Vagina (tissue), 2 donors: ENCODE measurements around the gene CELF1. TPM values are rescaled to one million over a fixed set of nuclear protein-coding genes. Genes with fewer than 3 reads are reported as not detected.
"Not testable (repeated sequence)": the region's sequence is repeated elsewhere in the genome, so short reads cannot be mapped to it uniquely, and the experiment has no call there.

Source experiments
- DNase-seq, 2 donors: peaks; one replicate each; pipeline ENCODE4 v3.0.0-alpha.2; 2017; ENCODE audit errors: extremely low spot score in 2 of 2
- H3K27ac ChIP-seq: fragments of 200-600 bp; sonication (generic); one replicate; pipeline ENCODE4 v1.5.1; 2019
- H3K27me3 ChIP-seq: fragments of 200-600 bp; sonication (generic); one replicate; pipeline ENCODE4 v1.5.1; 2019
- H3K36me3 ChIP-seq, 2 donors: fragments of 200-600 bp; sonication (generic); one replicate each; pipeline ENCODE4 v1.5.1; 2017 to 2019
- H3K4me1 ChIP-seq: fragments of 200-600 bp; sonication (generic); one replicate; pipeline ENCODE4 v1.5.1; 2019
- H3K4me3 ChIP-seq, 2 donors: fragments of 200-600 bp; sonication (generic); 1 replicate in 1 of 2; 2 replicates in 1 of 2; pipeline ENCODE4 v1.5.1; 2016 to 2019
- H3K9me3 ChIP-seq: fragments of 200-600 bp; sonication (generic); one replicate; pipeline ENCODE4 v1.5.1; 2019
- POLR2A ChIP-seq, 2 donors: fragments of 450-650 bp; IDR thresholded peaks; one replicate each; pipeline ENCODE4 v1.6.1; 2017; ENCODE audit warnings: antibody characterized with exemption in 2 of 2, mild to moderate bottlenecking in 2 of 2, moderate library complexity in 2 of 2
- POLR2AphosphoS5 ChIP-seq, 2 donors: sonication (generic); formaldehyde crosslinking; IDR thresholded peaks; one replicate each; pipeline ENCODE4 v1.9.0; 2017; ENCODE audit warnings: antibody characterized with exemption in 2 of 2, mild to moderate bottlenecking in 2 of 2, low read depth in 1 of 2; ENCODE audit not compliant: insufficient read depth in 1 of 2
- intact Hi-C: fragments of 100-400 bp; cut with DNase I; formaldehyde crosslinking; loops from one replicate; pipeline ENCODE4 v1.15.1; 2023
- total RNA-seq: library from RNA; depleted of rRNA; stranded (reverse); fragments of >200 nt; gene quantifications from one replicate; pipeline ENCODE4 v1.2.3, GENCODE V29; 2016
- TF ChIP-seq, protein P1 (sequence below), 3 experiments: fragments of 450-650 bp in 2 of 3; fragments of 200-600 bp in 1 of 3; sonication (generic) in 1 of 3; IDR thresholded peaks; one replicate each; pipeline ENCODE4 v1.5.1; 2017 to 2019; ENCODE audit warnings: antibody characterized with exemption in 3 of 3, mild to moderate bottlenecking in 2 of 3, moderate library complexity in 2 of 3

CELF1 gene
- total RNA-seq, 1 donor from 2014 or later = 100 TPM

- Histone ChIP-seq H3K27ac (no peak overlapping the region), H3K27me3 (no peaks in the 10 kb centered on the region), H3K4me3 (no peak overlapping the region), H3K9me3 (no peaks in the 10 kb centered on the region), H3K36me3 (no peaks in the 10 kb centered on the region), H3K4me1 (peaks cover 56% of the 10 kb centered on the region)
- intact Hi-C loops = loop anchor here (10.0 kb wide), 1 partner anchor 86 kb away; no protein-coding TSS in a partner anchor
- TF ChIP-seq POLR2A (IDR thresholded peaks at IDR 0.05) (no peak), POLR2AphosphoS5 (IDR thresholded peaks at IDR 0.05; ENCODE audit: insufficient read depth in 1 of 2, low read depth in 1 of 2) (no peak)
- TF ChIP-seq, protein P1, sequence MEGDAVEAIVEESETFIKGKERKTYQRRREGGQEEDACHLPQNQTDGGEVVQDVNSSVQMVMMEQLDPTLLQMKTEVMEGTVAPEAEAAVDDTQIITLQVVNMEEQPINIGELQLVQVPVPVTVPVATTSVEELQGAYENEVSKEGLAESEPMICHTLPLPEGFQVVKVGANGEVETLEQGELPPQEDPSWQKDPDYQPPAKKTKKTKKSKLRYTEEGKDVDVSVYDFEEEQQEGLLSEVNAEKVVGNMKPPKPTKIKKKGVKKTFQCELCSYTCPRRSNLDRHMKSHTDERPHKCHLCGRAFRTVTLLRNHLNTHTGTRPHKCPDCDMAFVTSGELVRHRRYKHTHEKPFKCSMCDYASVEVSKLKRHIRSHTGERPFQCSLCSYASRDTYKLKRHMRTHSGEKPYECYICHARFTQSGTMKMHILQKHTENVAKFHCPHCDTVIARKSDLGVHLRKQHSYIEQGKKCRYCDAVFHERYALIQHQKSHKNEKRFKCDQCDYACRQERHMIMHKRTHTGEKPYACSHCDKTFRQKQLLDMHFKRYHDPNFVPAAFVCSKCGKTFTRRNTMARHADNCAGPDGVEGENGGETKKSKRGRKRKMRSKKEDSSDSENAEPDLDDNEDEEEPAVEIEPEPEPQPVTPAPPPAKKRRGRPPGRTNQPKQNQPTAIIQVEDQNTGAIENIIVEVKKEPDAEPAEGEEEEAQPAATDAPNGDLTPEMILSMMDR (IDR thresholded peaks at IDR 0.05) = no peak
- DNase-seq = no peak
Measured at GRCh38 chr11:47550288-47551047, 2.5 kb downstream of the CELF1 start.

DNA sequence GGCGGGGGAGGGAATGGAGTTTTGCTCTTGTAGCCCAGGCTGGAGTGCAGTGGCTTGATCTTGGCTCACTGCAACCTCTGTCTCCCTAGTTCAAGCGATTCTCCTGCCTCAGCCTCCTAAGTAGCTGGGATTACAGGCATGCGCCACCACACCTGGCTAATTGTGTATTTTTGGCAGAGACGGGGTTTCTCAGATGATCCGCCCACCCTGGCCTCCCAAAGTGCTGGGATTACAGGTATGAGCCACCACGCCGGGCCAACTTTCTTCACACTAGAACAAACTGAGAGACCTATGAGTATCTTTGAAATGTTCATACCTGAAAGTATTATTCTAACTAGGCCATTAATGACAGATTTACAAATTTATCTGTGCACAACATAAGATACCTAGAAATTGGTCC, 6.7 kb downstream of the CELF1 start:
- H3K27ac ChIP-seq, H3K27me3 ChIP-seq, H3K4me3 ChIP-seq, H3K9me3 ChIP-seq, intact Hi-C loops, DNase-seq, H3K36me3 ChIP-seq: not testable (repeated sequence)
- H3K4me1 ChIP-seq = peaks cover 64% of the 10 kb centered on the region

- no peak for TF ChIP-seq POLR2A (IDR thresholded peaks at IDR 0.05)
- TF ChIP-seq POLR2AphosphoS5 (IDR thresholded peaks at IDR 0.05; ENCODE audit: insufficient read depth in 1 of 2, low read depth in 1 of 2) = no peak
- TF ChIP-seq, protein P1 (IDR thresholded peaks at IDR 0.05) = no peak
- DNase-seq = no peak
- Histone ChIP-seq H3K27ac (no peak overlapping the region), H3K27me3 (no peaks in the 10 kb centered on the region), H3K36me3 (no peaks in the 10 kb centered on the region), H3K4me1 (peaks cover 62% of the 10 kb centered on the region), H3K9me3 (no peaks in the 10 kb centered on the region), H3K4me3 (no peak overlapping the region)
- intact Hi-C loops = no loop called here
Measured at GRCh38 chr11:47545298-47545697, 7.6 kb downstream of the CELF1 start.

- Histone ChIP-seq H3K4me1 (peaks cover 72% of the 10 kb centered on the region), H3K36me3 (no peaks in the 10 kb centered on the region), H3K27me3 (no peaks in the 10 kb centered on the region), H3K27ac (no peak overlapping the region), H3K9me3 (no peaks in the 10 kb centered on the region), H3K4me3 (no peak overlapping the region)
- intact Hi-C loops = no loop called here
- no peak for DNase-seq
- TF ChIP-seq POLR2A (IDR thresholded peaks at IDR 0.05) = no peak
- TF ChIP-seq, protein P1 (IDR thresholded peaks at IDR 0.05) = no peak
- TF ChIP-seq POLR2AphosphoS5 (IDR thresholded peaks at IDR 0.05; ENCODE audit: insufficient read depth in 1 of 2, low read depth in 1 of 2) = no peak
Measured at GRCh38 chr11:47541070-47541469, 11.9 kb downstream of the CELF1 start.

DNA sequence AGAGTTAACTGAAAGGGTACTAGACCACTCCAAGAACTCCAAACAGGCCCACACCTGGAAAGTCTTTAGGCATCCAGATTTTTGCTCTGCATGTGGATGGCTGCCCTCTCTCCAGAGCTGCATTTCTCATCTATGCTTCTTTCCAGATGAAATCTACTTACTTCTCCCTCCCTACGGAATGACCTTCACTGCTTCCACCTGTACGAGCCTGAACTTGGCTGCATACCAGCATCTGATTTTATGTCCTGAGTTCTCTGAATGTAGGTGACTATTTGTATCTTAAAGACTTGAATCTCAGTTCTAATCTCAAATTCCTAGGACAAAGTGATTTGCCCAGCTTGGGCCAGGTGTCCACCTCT, 13.3 kb downstream of the CELF1 start:
- intact Hi-C loops = no loop called here

More for the DNA sequence above, 13.3 kb downstream of the CELF1 start:
- H3K4me3 ChIP-seq = no peak overlapping the region
- no peaks in the 10 kb centered on the region for H3K36me3 ChIP-seq
- H3K27me3 ChIP-seq = no peaks in the 10 kb centered on the region
- H3K9me3 ChIP-seq = no peaks in the 10 kb centered on the region
- no peak overlapping the region for H3K27ac ChIP-seq
- DNase-seq = no peak
- TF ChIP-seq, protein P1 (IDR thresholded peaks at IDR 0.05) = no peak
- TF ChIP-seq POLR2AphosphoS5 (IDR thresholded peaks at IDR 0.05; ENCODE audit: insufficient read depth in 1 of 2, low read depth in 1 of 2) = no peak
- no peak for TF ChIP-seq POLR2A (IDR thresholded peaks at IDR 0.05)
- H3K4me1 ChIP-seq = peaks cover 83% of the 10 kb centered on the region
